OCI-LY7 (cell line): ENCODE data around the gene BICRAL. TPM values are rescaled to one million over a fixed set of nuclear protein-coding genes. Genes with fewer than 3 reads are reported as not detected.

Source experiments
- BruUV-seq: library from RNA; stranded (reverse); fragments of 400-500 nt; replicated peaks from 2 replicates; lab custom pipeline; 2021; lab: Mats Ljungman, UMichigan
- CTCF ChIA-PET: fragments of 300-600 bp; sonication (Branson Sonifier 250); formaldehyde crosslinking; loops from one replicate; lab custom pipeline; 2022; ENCODE audit warnings: antibody characterized with exemption; ENCODE audit not compliant: unreplicated experiment; lab: Charles Lee
- POLR2A ChIA-PET: fragments of 300-600 bp; sonication (Branson Sonifier 250); formaldehyde crosslinking; loops from one replicate; lab custom pipeline; 2022; ENCODE audit warnings: antibody characterized with exemption; lab: Charles Lee
- DNase-seq: peaks from one replicate; pipeline ENCODE4 v3.0.0-alpha.2; 2015; ENCODE audit warnings: low spot score
- H2AFZ ChIP-seq: fragments of 200-600 bp; sonication (generic), shearing (Covaris generic); 2 replicates; pipeline ENCODE4 v1.6.1; 2014; ENCODE audit warnings: mild to moderate bottlenecking, antibody characterized with exemption, low read length, moderate library complexity
- H3K27ac ChIP-seq: fragments of 200-600 bp; sonication (generic); 2 replicates; pipeline ENCODE4 v1.5.1; 2014; ENCODE audit warnings: mixed run types, low read depth, mild to moderate bottlenecking, moderate library complexity, low read length, inconsistent platforms; ENCODE audit not compliant: poor library complexity, severe bottlenecking
- H3K36me3 ChIP-seq: fragments of 200-600 bp; sonication (generic); 2 replicates; pipeline ENCODE4 v1.6.1; 2014; ENCODE audit warnings: mild to moderate bottlenecking, antibody characterized with exemption, low read length, moderate library complexity, mixed read lengths; ENCODE audit not compliant: insufficient read depth
- H3K4me1 ChIP-seq: fragments of 200-600 bp; sonication (generic); 2 replicates; pipeline ENCODE4 v1.5.1; 2014; ENCODE audit warnings: mild to moderate bottlenecking, low read length; ENCODE audit not compliant: insufficient read depth, poor library complexity, severe bottlenecking
- H3K4me2 ChIP-seq: fragments of 200-600 bp; sonication (generic); 2 replicates; pipeline ENCODE4 v1.6.1; 2014; ENCODE audit warnings: mild to moderate bottlenecking, low read length
- H3K4me3 ChIP-seq: fragments of 200-600 bp; sonication (generic); 2 replicates; pipeline ENCODE4 v1.5.1; 2014; ENCODE audit warnings: mild to moderate bottlenecking, low read depth, low read length; ENCODE audit not compliant: poor library complexity, severe bottlenecking
- H3K79me2 ChIP-seq: fragments of 200-600 bp; sonication (generic); 2 replicates; pipeline ENCODE4 v1.6.1; 2016; ENCODE audit warnings: low read depth, mild to moderate bottlenecking, low read length, moderate library complexity, mixed read lengths; ENCODE audit not compliant: insufficient read depth
- H3K9me2 ChIP-seq: fragments of 200-600 bp; sonication (generic); 2 replicates; pipeline ENCODE4 v1.6.1; 2016; ENCODE audit warnings: mild to moderate bottlenecking, low read length, mixed read lengths; ENCODE audit not compliant: insufficient read depth
- H3K9me3 ChIP-seq: fragments of 200-600 bp; sonication (generic); 2 replicates; pipeline ENCODE4 v1.6.1; 2014; ENCODE audit warnings: mild to moderate bottlenecking, mixed run types, low read length, mixed read lengths
- H4K20me1 ChIP-seq: fragments of 200-600 bp; sonication (generic); 2 replicates; pipeline ENCODE4 v1.6.1; 2014; ENCODE audit warnings: mild to moderate bottlenecking, antibody characterized with exemption, low read length, moderate library complexity, mixed read lengths; ENCODE audit not compliant: insufficient read depth
- EZH2phosphoT487 ChIP-seq: fragments of 200-600 bp; sonication (generic); IDR thresholded peaks from 2 replicates; pipeline ENCODE4 v1.6.1; 2018; ENCODE audit warnings: low read depth, borderline replicate concordance, mild to moderate bottlenecking, mixed run types, antibody characterized with exemption, low read length, moderate library complexity, mixed read lengths
- intact Hi-C: fragments of 100-400 bp; cut with micrococcal nuclease; formaldehyde crosslinking; loops from one replicate; pipeline ENCODE4 v1.10.0; 2022; ENCODE audit not compliant: unreplicated experiment
- total RNA-seq, 2 experiments: library from RNA; depleted of rRNA in 1 of 2; stranded (reverse); fragments of >200 nt in 1 of 2; shearing (Covaris generic) in 1 of 2; gene quantifications; 2 replicates each; pipeline ENCODE4 v1.2.3, GENCODE V29; 2014 to 2022
- TF ChIP-seq, protein P1 (sequence below): fragments of 200-600 bp; sonication (generic); conservative IDR thresholded peaks from 2 replicates; pipeline ENCODE4 v1.5.1; 2014; ENCODE audit warnings: mild to moderate bottlenecking, antibody characterized with exemption, low read length, moderate library complexity, mixed read lengths

BICRAL gene
- total RNA-seq, 2 experiments from 2014 or later = 10.3 to 25.7 TPM

DNA sequence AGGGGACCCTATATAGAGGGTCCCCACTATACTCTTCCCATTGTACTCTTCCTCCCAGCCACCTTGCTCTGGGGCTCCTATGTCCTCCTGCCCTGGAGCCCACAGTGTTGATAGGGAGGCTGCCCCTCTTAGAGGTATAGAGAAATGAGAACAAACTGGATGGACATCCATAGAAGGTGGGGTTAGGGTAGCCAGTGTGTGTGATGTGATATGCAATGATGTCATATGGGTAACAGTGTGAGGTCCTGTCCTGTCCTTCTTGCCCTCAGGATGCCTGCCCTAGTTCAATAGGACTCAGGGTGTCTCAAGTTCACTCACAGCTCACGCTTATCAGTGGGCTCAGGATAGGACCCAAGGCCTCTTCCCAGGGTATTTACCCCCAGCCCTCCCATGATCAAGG, 134.4 kb downstream of the BICRAL start:
- Histone ChIP-seq H3K27ac (peak overlapping the region; percentile 42), H3K4me1 (peaks cover 15% of the 10 kb centered on the region), H3K9me2 (no peaks in the 10 kb centered on the region), H4K20me1 (no peaks in the 10 kb centered on the region), H3K79me2 (no peaks in the 10 kb centered on the region), H2AFZ (peak overlapping the region; percentile 62; the same call in 1 of the 2 replicates), H3K4me3 (no peak overlapping the region), H3K36me3 (no peaks in the 10 kb centered on the region), H3K4me2 (0 out of 2 replicates have a peak overlapping the region, but pooled peaks have one; percentile 36), H3K9me3 (no peaks in the 10 kb centered on the region)
- POLR2A ChIA-PET = interaction anchor here (2.5 kb wide), 1 partner anchor 13 kb away, joined by 17 read pairs; the partner anchor contains the start of gene CNPY3
- CTCF ChIA-PET = no interaction called here
- no TSS peak for BruUV-seq
- TF ChIP-seq EZH2phosphoT487 = no peak
- TF ChIP-seq, protein P1, sequence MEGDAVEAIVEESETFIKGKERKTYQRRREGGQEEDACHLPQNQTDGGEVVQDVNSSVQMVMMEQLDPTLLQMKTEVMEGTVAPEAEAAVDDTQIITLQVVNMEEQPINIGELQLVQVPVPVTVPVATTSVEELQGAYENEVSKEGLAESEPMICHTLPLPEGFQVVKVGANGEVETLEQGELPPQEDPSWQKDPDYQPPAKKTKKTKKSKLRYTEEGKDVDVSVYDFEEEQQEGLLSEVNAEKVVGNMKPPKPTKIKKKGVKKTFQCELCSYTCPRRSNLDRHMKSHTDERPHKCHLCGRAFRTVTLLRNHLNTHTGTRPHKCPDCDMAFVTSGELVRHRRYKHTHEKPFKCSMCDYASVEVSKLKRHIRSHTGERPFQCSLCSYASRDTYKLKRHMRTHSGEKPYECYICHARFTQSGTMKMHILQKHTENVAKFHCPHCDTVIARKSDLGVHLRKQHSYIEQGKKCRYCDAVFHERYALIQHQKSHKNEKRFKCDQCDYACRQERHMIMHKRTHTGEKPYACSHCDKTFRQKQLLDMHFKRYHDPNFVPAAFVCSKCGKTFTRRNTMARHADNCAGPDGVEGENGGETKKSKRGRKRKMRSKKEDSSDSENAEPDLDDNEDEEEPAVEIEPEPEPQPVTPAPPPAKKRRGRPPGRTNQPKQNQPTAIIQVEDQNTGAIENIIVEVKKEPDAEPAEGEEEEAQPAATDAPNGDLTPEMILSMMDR = no peak
- intact Hi-C loops = no loop called here
- no peak for DNase-seq

Other genes starting within 250 kb of the BICRAL start
- gene UBR2, start 218.0 kb upstream of the BICRAL start, total RNA-seq (2014; rRNA removed; shearing (Covaris generic)) = 16.6 and 17.1 TPM in 2 replicates
- gene UBR2, start 218.0 kb upstream of the BICRAL start, total RNA-seq (2022) = 23.8 and 26.7 TPM in 2 replicates
- gene PRPH2, start 59.5 kb upstream of the BICRAL start, total RNA-seq (2014; rRNA removed; shearing (Covaris generic)) = not detected in 2 replicates
- not detected in 2 replicates for gene PRPH2, start 59.5 kb upstream of the BICRAL start, total RNA-seq (2022)
- gene TBCC, start 35.9 kb upstream of the BICRAL start, total RNA-seq (2014; rRNA removed; shearing (Covaris generic)) = 118 and 136 TPM in 2 replicates
- gene TBCC, start 35.9 kb upstream of the BICRAL start, total RNA-seq (2022) = 69.2 and 78.0 TPM in 2 replicates
- gene RPL7L1, start 97.6 kb downstream of the BICRAL start, total RNA-seq (2014; rRNA removed; shearing (Covaris generic)) = 83.2 and 101 TPM in 2 replicates
- gene RPL7L1, start 97.6 kb downstream of the BICRAL start, total RNA-seq (2022) = 109 and 123 TPM in 2 replicates
- 0.72 and 0.85 TPM in 2 replicates for gene PTCRA, start 134.0 kb downstream of the BICRAL start, total RNA-seq (2014; rRNA removed; shearing (Covaris generic))
- gene PTCRA, start 134.0 kb downstream of the BICRAL start, total RNA-seq (2022) = 0.91 TPM in 1 of 2 replicates, not detected in the other
- gene CNPY3, start 147.4 kb downstream of the BICRAL start, total RNA-seq (2014; rRNA removed; shearing (Covaris generic)) = 64.7 and 69.3 TPM in 2 replicates
- gene CNPY3, start 147.4 kb downstream of the BICRAL start, total RNA-seq (2022) = 70.5 and 77.2 TPM in 2 replicates
- 1.7 TPM in 1 of 2 replicates, not detected in the other for gene GNMT, start 178.7 kb downstream of the BICRAL start, total RNA-seq (2014; rRNA removed; shearing (Covaris generic))
- gene GNMT, start 178.7 kb downstream of the BICRAL start, total RNA-seq (2022) = 1.7 and 2.2 TPM in 2 replicates
- gene PEX6, start 197.1 kb downstream of the BICRAL start, total RNA-seq (2014; rRNA removed; shearing (Covaris generic)) = 24.7 and 26.3 TPM in 2 replicates
- 22.4 and 23.8 TPM in 2 replicates for gene PEX6, start 197.1 kb downstream of the BICRAL start, total RNA-seq (2022)
- 29.1 and 35.0 TPM in 2 replicates for gene PPP2R5D, start 202.5 kb downstream of the BICRAL start, total RNA-seq (2014; rRNA removed; shearing (Covaris generic))
- 35.6 and 39.5 TPM in 2 replicates for gene PPP2R5D, start 202.5 kb downstream of the BICRAL start, total RNA-seq (2022)
- 70.7 and 76.0 TPM in 2 replicates for gene MEA1, start 231.9 kb downstream of the BICRAL start, total RNA-seq (2014; rRNA removed; shearing (Covaris generic))
- 59.1 and 67.9 TPM in 2 replicates for gene MEA1, start 231.9 kb downstream of the BICRAL start, total RNA-seq (2022)
- gene KLHDC3, start 232.2 kb downstream of the BICRAL start, total RNA-seq (2014; rRNA removed; shearing (Covaris generic)) = 78.6 and 89.9 TPM in 2 replicates
- 91.4 and 99.6 TPM in 2 replicates for gene KLHDC3, start 232.2 kb downstream of the BICRAL start, total RNA-seq (2022)
- gene RRP36, start 239.6 kb downstream of the BICRAL start, total RNA-seq (2014; rRNA removed; shearing (Covaris generic)) = 61.1 and 72.6 TPM in 2 replicates
- 66.7 and 75.9 TPM in 2 replicates for gene RRP36, start 239.6 kb downstream of the BICRAL start, total RNA-seq (2022)